CD4-positive, alpha-beta T cell (primary cell): Measurements from ENCODE around the gene MAOB. TPM values are rescaled to one million over a fixed set of nuclear protein-coding genes. Genes with fewer than 3 reads are reported as not detected.

ENCODE experiments used
- ATAC-seq: fragments of 200-7000 bp; cut with Tn5 transposase; one replicate; pipeline ENCODE4 v1.10.0; 2022; ENCODE audit warnings: mild to moderate bottlenecking; ENCODE audit not compliant: poor library complexity
- CTCF ChIA-PET: fragments of 350-600 bp; sonication (Branson Sonifier 250); formaldehyde crosslinking; loops from one replicate; lab custom pipeline; 2021; ENCODE audit warnings: antibody characterized with exemption, inconsistent platforms; lab: Charles Lee
- POLR2A ChIA-PET: fragments of 350-600 bp; sonication (Branson Sonifier 250); formaldehyde crosslinking; loops from one replicate; lab custom pipeline; 2021; ENCODE audit warnings: antibody characterized with exemption, inconsistent platforms; lab: Charles Lee
- DNase-seq, 14 experiments: peaks; one replicate each; pipeline ENCODE4 v3.0.0-alpha.2; 2013 to 2020; ENCODE audit warnings: mixed read lengths in 2 of 14
- H3K27ac ChIP-seq, 2 donors: one replicate each; pipeline versions ENCODE4 v1.5.1 to v1.7.0; 2013; ENCODE audit warnings: low read length in 2 of 2, low read depth in 1 of 2, mild to moderate bottlenecking in 1 of 2
- H3K27me3 ChIP-seq, 2 experiments: 1 replicate in 1 of 2; 2 replicates in 1 of 2; pipeline versions ENCODE4 v1.6.1 to v1.7.0; 2013; ENCODE audit warnings: low read length in 2 of 2, control low read depth in 1 of 2, mild to moderate bottlenecking in 1 of 2, moderate library complexity in 1 of 2; ENCODE audit not compliant: insufficient read depth in 2 of 2, control insufficient read depth in 1 of 2
- H3K36me3 ChIP-seq: one replicate; pipeline ENCODE4 v1.6.1; 2013; ENCODE audit warnings: low read length, control low read depth; ENCODE audit not compliant: insufficient read depth
- H3K4me1 ChIP-seq: one replicate; pipeline ENCODE4 v1.6.1; 2013; ENCODE audit warnings: low read length, control low read depth; ENCODE audit not compliant: insufficient read depth
- H3K4me3 ChIP-seq: one replicate; pipeline ENCODE4 v1.5.1; 2013; ENCODE audit warnings: mild to moderate bottlenecking, low read length, moderate library complexity
- H3K9me3 ChIP-seq, 2 experiments: 1 replicate in 1 of 2; 2 replicates in 1 of 2; pipeline versions ENCODE4 v1.6.1 to v1.7.0; 2013; ENCODE audit warnings: low read length in 2 of 2, mild to moderate bottlenecking in 2 of 2, control low read depth in 1 of 2, moderate library complexity in 1 of 2; ENCODE audit not compliant: control insufficient read depth in 1 of 2, insufficient read depth in 1 of 2
- H3K27ac Mint-ChIP-seq: one replicate; pipeline ENCODE4 v1.8.0; 2020; ENCODE audit warnings: mixed read lengths
- H3K27me3 Mint-ChIP-seq: one replicate; pipeline ENCODE4 v1.8.0; 2021; ENCODE audit warnings: mixed read lengths
- H3K36me3 Mint-ChIP-seq: one replicate; pipeline ENCODE4 v1.8.0; 2021; ENCODE audit warnings: low read depth, mixed read lengths
- H3K4me1 Mint-ChIP-seq: one replicate; pipeline ENCODE4 v1.8.0; 2021; ENCODE audit warnings: low read depth, mixed read lengths
- H3K4me3 Mint-ChIP-seq: one replicate; pipeline ENCODE4 v1.8.0; 2020; ENCODE audit warnings: mild to moderate bottlenecking, mixed read lengths
- H3K9me3 Mint-ChIP-seq: one replicate; pipeline ENCODE4 v1.8.0; 2020; ENCODE audit warnings: mixed read lengths
- intact Hi-C, 2 experiments: fragments of 100-400 bp; cut with DNase I in 1 of 2; cut with micrococcal nuclease in 1 of 2; formaldehyde crosslinking; loops; one replicate each; pipeline versions ENCODE4 v1.15.1 to v1.9.0; 2023 to 2025; cut with DNase I, micrococcal nuclease
- total RNA-seq, 174 experiments: library from RNA in 2 of 174; stranded (reverse) in 2 of 174; gene quantifications; one replicate each; pipeline ENCODE4 v1.2.3 and lab custom pipeline; 2021 to 2026
- TF ChIP-seq, protein P1 (sequence below): fragments of 200-600 bp; IDR thresholded peaks from one replicate; pipeline ENCODE4 v1.8.0; 2022; ENCODE audit warnings: antibody characterized with exemption, mild to moderate bottlenecking

The MAOB gene
- total RNA-seq, 2 experiments from 2014 or later, result not detected

DNA sequence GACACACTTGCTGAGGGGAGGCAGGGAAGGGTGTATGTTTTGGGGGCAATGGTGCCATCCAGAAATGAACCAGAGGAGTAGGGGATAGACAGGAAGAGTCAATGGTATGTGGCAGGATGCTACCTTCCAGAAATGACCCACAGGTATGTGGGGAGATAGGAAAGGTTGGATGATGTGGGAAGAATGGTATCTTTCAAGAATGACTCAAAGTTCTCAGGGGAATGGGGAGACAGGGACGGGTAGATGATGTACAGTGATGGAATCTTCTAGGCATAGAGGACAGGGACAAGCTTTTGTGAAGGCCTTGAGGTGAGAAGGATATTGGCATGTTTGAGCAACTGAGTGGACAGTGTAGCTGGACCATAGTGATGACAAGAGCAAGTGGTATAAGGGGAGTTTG is 161.3 kb downstream of the MAOB start:
- CTCF ChIA-PET, result no interaction called here

DNA sequence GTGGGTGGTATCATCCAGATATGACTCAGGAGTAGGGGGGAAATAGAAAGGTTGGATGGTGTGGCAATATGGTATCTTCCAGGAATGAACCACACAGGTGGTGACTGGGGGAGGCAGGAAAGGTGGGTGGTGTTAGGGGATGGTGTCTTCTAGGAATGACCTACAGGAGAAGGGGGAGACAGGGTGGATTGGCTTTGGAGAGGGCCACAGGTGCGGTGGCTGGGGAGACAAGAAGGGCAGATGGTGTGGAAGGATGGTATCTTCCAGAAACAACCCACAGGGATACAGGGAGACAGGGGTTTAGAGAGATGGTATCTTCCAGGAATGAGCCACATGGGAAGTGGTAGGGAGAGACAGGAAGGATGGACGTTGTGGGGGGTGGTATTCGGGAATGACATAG is 162.2 kb downstream of the MAOB start:
- no peaks in the 10 kb centered on the region for H3K36me3 Mint-ChIP-seq
- ATAC-seq, result no peak
- Histone ChIP-seq H3K9me3 (no peaks in the 10 kb centered on the region), H3K27me3 (no peaks in the 10 kb centered on the region), H3K36me3 (no peaks in the 10 kb centered on the region), H3K4me1 (no peaks in the 10 kb centered on the region), H3K4me3 (no peak overlapping the region), H3K27ac (no peak overlapping the region)
- POLR2A ChIA-PET, result no interaction called here
- no peak overlapping the region for H3K27ac Mint-ChIP-seq
- no peaks in the 10 kb centered on the region for H3K27me3 Mint-ChIP-seq
- CTCF ChIA-PET, result no interaction called here
- no peak for DNase-seq
- intact Hi-C loops, result no loop called here
- no peaks in the 10 kb centered on the region for H3K4me1 Mint-ChIP-seq
- H3K9me3 Mint-ChIP-seq, result no peaks in the 10 kb centered on the region
- TF ChIP-seq, protein P1, sequence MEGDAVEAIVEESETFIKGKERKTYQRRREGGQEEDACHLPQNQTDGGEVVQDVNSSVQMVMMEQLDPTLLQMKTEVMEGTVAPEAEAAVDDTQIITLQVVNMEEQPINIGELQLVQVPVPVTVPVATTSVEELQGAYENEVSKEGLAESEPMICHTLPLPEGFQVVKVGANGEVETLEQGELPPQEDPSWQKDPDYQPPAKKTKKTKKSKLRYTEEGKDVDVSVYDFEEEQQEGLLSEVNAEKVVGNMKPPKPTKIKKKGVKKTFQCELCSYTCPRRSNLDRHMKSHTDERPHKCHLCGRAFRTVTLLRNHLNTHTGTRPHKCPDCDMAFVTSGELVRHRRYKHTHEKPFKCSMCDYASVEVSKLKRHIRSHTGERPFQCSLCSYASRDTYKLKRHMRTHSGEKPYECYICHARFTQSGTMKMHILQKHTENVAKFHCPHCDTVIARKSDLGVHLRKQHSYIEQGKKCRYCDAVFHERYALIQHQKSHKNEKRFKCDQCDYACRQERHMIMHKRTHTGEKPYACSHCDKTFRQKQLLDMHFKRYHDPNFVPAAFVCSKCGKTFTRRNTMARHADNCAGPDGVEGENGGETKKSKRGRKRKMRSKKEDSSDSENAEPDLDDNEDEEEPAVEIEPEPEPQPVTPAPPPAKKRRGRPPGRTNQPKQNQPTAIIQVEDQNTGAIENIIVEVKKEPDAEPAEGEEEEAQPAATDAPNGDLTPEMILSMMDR, result no peak
- H3K4me3 Mint-ChIP-seq, result no peak overlapping the region

More for the DNA sequence above, 161.3 kb downstream of the MAOB start:
- no peak for ATAC-seq
- no peaks in the 10 kb centered on the region for H3K36me3 Mint-ChIP-seq
- no peak overlapping the region for H3K4me3 ChIP-seq
- no peaks in the 10 kb centered on the region for H3K4me1 Mint-ChIP-seq
- no peaks in the 10 kb centered on the region for H3K9me3 ChIP-seq
- no peak overlapping the region for H3K27ac ChIP-seq
- no peaks in the 10 kb centered on the region for H3K36me3 ChIP-seq
- TF ChIP-seq, protein P1, result no peak
- intact Hi-C loops, result no loop called here
- POLR2A ChIA-PET, result no interaction called here
- H3K27ac Mint-ChIP-seq, result no peak overlapping the region
- H3K4me1 ChIP-seq, result no peaks in the 10 kb centered on the region
- DNase-seq, result no peak
- H3K9me3 Mint-ChIP-seq, result no peaks in the 10 kb centered on the region
- H3K4me3 Mint-ChIP-seq, result no peak overlapping the region
- no peaks in the 10 kb centered on the region for H3K27me3 Mint-ChIP-seq
- no peaks in the 10 kb centered on the region for H3K27me3 ChIP-seq

DNA sequence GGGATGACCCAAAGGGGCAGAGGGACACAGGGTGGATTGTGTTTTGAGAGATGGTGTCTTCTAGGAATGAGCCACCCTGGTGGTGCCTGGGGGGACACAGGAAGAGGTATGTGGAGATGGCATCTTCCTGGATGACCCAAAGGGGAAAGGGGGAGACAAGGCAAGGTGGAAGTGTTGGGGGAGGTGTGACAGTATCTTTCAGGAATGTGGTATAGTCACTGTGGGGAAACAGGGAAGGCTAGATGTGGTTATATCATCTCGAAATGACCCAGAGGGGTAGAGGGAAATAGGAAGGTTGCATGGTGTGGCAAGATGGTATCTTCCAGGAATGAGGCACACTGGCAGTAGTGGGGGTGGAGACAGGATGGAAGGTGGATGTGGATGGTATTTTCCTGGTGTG is 163.3 kb downstream of the MAOB start:
- Histone ChIP-seq H3K4me1 (no peaks in the 10 kb centered on the region), H3K27ac (no peak overlapping the region), H3K27me3 (no peaks in the 10 kb centered on the region), H3K4me3 (no peak overlapping the region), H3K9me3 (no peaks in the 10 kb centered on the region), H3K36me3 (no peaks in the 10 kb centered on the region)
- H3K4me3 Mint-ChIP-seq, result no peak overlapping the region
- intact Hi-C loops, result no loop called here
- no peaks in the 10 kb centered on the region for H3K27me3 Mint-ChIP-seq
- DNase-seq (no peak), ATAC-seq (no peak)
- TF ChIP-seq, protein P1, result no peak
- ChIA-PET CTCF (no interaction called here), POLR2A (no interaction called here)
- H3K27ac Mint-ChIP-seq, result no peak overlapping the region
- no peaks in the 10 kb centered on the region for H3K36me3 Mint-ChIP-seq
- H3K9me3 Mint-ChIP-seq, result no peaks in the 10 kb centered on the region
- H3K4me1 Mint-ChIP-seq, result no peaks in the 10 kb centered on the region
